AG09319 (cell line): Measurements from ENCODE around the gene DPP10.

Experiments used
- DNase-seq: peaks from one replicate; pipeline ENCODE4 v3.0.0-alpha.2; 2010; ENCODE audit warnings: low read depth; ENCODE audit errors: extremely low read depth
- CTCF ChIP-seq: IDR thresholded peaks from 2 replicates; pipeline ENCODE4 v1.5.1; 2011; ENCODE audit warnings: low read depth, mild to moderate bottlenecking, inconsistent platforms, low read length, moderate library complexity

DPP10 gene

GRCh38 chr2:115580784-115581183, 1138.3 kb downstream of the DPP10 start:
- DNase-seq, result no peak
- no peak for TF ChIP-seq CTCF

GRCh38 chr2:115584507-115584906, 1142.1 kb downstream of the DPP10 start:
- no peak for DNase-seq
- TF ChIP-seq CTCF, result no peak

DNA sequence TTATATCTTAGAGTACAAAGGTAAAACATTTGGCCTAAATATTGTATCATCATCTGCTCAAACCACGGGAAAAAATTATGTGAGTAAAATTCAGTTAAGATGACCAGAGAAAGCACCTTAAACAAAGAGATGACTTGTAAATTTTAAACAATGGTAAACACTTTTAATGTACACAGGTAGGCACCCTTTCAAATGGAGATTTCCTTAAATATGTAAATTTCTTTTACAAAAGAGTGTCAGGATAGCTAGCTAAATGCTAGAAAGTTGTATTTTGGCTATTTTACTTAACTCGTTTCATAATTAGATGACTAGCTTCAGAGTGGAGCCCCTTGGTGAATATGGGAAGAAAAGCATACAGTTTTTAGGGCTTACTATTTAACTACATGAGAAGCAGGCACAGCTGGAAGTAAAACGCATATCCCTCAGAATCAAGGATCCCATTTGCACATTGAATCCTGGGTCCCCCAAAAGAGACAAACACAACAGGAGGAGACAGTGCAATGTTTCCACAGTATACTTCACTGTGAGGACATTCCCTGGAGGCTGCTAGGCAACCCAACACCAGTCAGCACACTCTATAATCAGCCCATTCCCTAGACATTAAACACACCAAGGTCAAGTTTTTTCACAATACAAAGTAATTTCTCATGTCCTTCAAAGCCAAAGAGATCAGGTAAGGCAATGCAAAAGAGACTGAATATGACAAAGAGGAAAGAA, 1154.4 kb downstream of the DPP10 start:
- TF ChIP-seq CTCF, result no peak
- DNase-seq, result no peak

DNA sequence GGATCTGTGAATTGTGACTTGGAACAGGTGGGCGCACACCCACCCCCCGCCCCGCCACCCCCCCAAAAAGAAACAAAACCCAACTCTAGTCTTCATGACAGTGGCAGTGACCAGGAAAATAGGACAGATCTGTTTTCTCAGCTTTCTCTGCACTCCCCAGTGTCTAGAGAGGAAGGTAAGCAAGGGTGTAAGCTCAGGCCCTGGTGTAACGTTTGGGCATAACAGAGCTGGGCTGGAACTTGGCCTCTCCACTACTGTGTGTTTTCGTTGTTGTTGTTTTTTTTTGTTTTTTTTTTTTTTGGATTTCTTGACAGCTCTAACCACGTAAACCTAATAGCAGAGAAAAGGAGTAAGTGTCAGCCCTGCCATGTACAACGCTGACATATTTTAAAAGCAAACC, 1160.8 kb downstream of the DPP10 start:
- TF ChIP-seq CTCF, result no peak
- DNase-seq, result no peak

GRCh38 chr2:115606350-115606749, 1163.9 kb downstream of the DPP10 start:
- DNase-seq, result no peak
- TF ChIP-seq CTCF, result no peak

GRCh38 chr2:115609978-115610377, 1167.5 kb downstream of the DPP10 start:
- no peak for TF ChIP-seq CTCF
- no peak for DNase-seq

DNA sequence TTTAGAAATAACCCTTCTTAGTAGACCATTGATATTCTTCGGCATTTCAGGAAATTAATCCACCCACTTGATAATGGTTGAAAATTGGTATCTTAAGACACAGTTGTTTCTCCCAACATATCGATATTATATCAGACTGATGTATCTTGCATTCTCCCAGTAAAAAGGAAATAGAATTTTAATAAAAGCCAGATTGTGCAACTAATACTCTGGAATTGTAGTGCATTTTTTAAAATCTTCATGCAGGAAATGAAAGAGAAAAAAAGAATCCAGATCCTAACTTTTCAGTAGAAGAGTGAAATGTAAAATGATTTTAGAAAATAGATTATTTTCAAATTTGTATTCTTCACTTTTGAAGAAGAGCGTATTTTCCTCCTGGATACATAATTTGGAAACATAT, 1168.4 kb downstream of the DPP10 start:
- DNase-seq, result no peak
- TF ChIP-seq CTCF, result no peak
